AG09319 (cell line): Measurements from ENCODE around the gene SPTBN2.
"Not testable (repeated sequence)": the region's sequence is repeated elsewhere in the genome, so short reads cannot be mapped to it uniquely, and the experiment has no call there.

Source experiments
- DNase-seq: peaks from one replicate; pipeline ENCODE4 v3.0.0-alpha.2; 2010; ENCODE audit warnings: low read depth; ENCODE audit errors: extremely low read depth
- TF ChIP-seq, protein P1 (sequence below): IDR thresholded peaks from 2 replicates; pipeline ENCODE4 v1.5.1; 2011; ENCODE audit warnings: low read depth, mild to moderate bottlenecking, inconsistent platforms, low read length, moderate library complexity

SPTBN2 gene

DNA sequence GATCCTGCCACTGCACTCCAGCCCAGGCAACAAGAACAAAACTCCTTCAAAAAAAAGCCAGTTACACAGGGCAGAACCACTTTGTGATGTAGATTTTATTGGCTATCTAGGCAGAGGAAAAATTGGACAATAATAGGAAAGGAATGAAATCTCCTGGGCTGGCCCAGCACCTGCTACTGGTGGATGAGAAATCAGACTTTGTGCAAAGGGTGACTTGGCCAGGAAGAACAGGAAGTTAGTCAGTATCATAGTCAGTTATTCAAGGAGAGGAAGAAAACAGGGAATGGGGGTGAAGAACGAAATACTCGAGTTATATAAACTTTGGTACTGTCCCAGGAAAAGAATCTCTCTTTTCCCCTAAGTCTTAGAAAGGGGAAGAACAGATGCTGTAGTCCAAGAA, 11.0 kb upstream of the SPTBN2 start:
- TF ChIP-seq, protein P1, sequence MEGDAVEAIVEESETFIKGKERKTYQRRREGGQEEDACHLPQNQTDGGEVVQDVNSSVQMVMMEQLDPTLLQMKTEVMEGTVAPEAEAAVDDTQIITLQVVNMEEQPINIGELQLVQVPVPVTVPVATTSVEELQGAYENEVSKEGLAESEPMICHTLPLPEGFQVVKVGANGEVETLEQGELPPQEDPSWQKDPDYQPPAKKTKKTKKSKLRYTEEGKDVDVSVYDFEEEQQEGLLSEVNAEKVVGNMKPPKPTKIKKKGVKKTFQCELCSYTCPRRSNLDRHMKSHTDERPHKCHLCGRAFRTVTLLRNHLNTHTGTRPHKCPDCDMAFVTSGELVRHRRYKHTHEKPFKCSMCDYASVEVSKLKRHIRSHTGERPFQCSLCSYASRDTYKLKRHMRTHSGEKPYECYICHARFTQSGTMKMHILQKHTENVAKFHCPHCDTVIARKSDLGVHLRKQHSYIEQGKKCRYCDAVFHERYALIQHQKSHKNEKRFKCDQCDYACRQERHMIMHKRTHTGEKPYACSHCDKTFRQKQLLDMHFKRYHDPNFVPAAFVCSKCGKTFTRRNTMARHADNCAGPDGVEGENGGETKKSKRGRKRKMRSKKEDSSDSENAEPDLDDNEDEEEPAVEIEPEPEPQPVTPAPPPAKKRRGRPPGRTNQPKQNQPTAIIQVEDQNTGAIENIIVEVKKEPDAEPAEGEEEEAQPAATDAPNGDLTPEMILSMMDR, result no peak
- DNase-seq, result no peak

DNA sequence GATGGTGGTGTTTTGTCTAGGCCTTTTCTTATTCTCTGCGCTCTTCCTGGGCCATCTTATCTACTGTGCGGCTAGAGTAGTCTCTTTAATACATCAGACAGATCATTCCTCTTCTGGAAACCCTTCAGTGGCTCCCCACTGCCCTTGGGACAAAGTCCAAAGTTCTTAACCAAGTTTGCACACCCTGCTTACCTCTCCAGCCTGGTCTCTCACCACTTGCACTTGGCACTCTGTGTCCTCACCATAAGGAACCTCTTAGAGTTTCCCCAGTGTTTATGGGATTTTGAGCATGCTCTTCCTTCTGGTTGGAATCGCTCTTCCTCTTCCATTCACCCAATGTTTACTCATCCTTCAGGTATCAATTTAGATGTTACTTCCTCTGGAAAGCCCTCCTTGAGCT, 5.2 kb upstream of the SPTBN2 start:
- TF ChIP-seq, protein P1, result no peak
- no peak for DNase-seq

DNA sequence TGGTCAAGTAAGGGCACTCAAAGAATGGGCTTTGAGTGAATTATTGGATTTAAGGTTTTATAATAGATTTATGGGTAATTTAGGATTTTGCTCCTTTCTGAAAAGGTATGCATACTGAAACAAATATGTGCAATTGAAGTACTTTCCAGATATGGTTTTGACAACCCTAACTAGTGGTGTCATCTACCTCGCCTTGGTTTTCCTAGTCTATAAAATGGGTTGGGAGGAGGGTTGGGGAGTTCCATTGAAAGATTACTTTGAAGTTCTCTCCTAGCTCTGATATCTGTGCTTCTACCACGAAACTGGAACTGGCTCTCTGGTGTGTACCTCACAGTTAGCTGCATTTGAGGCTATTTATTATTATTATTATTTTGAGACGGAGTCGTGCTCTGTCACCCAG, 431 bp upstream of the SPTBN2 start:
- TF ChIP-seq, protein P1, result no peak
- DNase-seq, result no peak

DNA sequence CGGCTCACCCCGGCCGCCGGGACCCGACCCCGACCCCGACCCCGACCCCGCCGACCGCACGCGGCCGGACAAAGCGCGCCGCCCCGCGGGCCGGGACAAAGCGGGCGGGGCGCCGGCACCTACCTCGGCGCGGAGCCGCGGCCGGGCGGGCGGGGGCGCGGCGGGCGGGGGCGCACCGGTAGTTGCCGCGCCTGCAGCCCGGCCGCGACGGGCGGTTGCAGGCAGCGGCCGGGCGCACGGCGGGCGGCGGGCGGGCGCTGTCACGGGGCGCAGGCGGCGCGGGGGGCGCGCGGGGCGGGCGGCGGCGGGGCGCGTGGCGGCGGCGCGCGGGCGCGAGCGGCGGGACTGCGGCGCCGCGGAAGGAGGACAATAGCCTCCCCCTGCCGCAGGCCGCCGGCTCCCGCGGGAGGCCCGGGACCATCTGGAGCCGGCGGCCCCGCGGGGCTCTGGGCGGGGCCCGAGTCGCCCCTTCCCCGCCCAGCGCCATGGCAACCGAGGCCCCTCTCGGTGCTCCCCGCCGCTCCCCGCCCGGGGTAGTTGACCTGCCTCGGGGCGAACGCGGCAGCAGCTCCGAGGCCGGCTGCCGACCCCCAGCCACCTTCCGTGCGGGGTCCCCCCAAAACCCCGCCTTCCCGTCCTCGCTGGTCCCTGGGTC, 851 bp downstream of the SPTBN2 start:
- no peak for DNase-seq
- TF ChIP-seq, protein P1, result no peak

DNA sequence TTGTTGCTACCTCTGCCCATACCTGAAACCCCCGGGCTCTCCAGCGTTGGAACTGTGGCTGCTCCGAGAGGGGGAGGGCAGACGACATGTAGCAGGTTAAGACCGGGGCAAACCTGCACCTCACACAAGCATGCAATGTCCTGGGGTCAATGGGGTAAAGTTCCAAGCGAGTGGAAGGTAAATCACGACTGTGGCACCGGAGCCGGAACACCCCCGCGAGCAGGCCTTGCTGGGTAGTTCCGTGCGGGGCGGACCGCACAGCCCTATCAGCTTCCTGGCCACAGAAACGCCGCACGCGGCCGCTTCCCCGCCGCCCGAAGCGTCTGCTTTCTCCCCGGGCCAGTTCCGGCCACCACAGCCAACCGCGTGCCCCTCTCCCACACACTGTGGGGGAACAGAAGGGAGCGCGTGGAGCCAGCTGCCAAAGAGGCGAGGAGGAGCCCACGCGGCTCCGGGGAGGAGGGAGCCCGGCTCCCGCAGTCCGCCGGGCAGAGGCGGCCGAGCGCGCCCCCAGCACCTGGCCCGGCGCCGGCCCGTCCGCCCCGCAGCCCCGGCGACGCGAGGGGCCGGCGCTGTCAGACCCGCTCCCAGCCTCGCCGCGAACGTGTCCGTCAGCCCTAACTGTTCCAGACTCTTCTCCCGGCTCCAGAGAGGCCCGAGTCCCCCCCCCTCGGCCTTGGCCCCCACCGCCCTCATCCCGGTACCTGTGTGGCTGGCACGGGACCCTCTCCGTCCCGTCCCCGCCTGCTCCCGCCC, 1.6 kb downstream of the SPTBN2 start:
- TF ChIP-seq, protein P1, result no peak
- DNase-seq, result no peak

DNA sequence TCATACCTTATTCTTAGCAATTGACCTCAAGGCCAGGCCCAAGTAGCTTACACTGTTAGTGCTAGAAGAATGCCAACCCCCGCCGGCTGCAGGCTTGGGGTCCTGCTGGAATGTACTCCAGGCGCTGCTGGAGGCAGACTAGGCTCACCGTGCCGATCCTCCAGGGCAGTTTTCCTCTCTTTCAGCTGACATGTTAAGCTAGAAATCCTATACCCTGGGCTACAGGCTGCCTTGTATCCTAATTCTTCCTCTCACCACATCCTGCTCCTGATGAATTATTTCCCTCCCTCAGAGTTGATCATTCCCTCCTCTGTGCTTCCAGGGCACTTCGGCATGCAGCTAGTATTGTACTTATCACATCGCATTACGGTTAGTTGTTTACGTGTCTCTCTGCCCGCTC, 3.4 kb downstream of the SPTBN2 start:
- DNase-seq, result no peak
- TF ChIP-seq, protein P1, result no peak

DNA sequence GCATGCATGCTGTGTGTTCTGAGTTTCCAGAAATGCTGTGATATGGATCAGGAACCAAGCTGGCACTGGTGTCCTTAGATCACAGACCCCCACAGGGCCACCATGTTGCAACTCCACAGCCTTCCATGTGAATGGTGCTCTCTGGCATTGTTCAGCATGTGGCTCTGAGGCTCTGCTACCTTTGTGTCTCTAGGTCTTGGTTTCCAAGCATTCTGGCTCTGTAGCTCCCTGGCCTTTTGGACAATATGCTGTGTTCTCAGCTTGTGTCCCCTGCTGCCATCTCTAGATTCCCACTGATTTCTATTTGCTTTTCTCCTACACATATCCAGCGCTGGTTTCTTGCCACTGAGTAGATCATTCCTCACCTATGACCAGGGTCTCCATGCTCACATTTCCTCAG, 3.9 kb downstream of the SPTBN2 start:
- TF ChIP-seq, protein P1, result no peak

DNA sequence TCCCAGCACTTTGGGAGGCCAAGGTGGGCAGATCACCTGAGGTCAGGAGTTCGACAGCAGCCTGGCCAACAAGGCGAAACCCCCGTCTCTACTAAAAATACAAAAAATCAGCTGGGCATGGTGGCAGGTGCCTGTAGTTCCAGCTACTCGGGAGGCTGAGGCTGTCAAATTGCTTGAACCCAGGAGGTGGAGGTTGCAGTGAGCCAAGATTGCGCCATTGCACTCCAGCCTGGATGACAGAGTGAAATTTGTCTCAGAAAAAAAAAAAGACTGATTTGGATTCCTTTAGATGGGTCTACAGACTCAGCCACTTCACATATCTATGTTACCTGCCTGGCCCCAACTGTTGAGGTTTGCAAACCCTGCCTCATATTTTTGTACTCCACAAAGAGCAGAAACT, 4.8 kb downstream of the SPTBN2 start:
- DNase-seq, result not testable (repeated sequence)

More for the DNA sequence above, 3.9 kb downstream of the SPTBN2 start:
- no peak for DNase-seq
